CD14-positive monocyte (primary cell): Measurements from ENCODE around the gene RAB39B. TPM values are rescaled to one million over a fixed set of nuclear protein-coding genes. Genes with fewer than 3 reads are reported as not detected.

Source experiments
- DNase-seq, 3 donors: peaks; one replicate each; pipeline ENCODE4 v3.0.0-alpha.2; 2011 to 2022
- H2AFZ ChIP-seq: 2 replicates; pipeline ENCODE4 v1.6.0; 2012; ENCODE audit warnings: mild to moderate bottlenecking, low read depth, low read length, inconsistent platforms; ENCODE audit not compliant: insufficient read depth, poor library complexity, severe bottlenecking
- H3K27ac ChIP-seq, 2 donors: 1 replicate in 1 of 2; 2 replicates in 1 of 2; pipeline ENCODE4 v1.5.1; 2012 to 2013; ENCODE audit warnings: low read length in 2 of 2, control low read depth in 1 of 2, inconsistent platforms in 1 of 2, low read depth in 1 of 2, mild to moderate bottlenecking in 1 of 2
- H3K27me3 ChIP-seq, 2 donors: one replicate each; pipeline versions ENCODE4 v1.6.0 to v1.6.1; 2011 to 2013; ENCODE audit warnings: low read length in 2 of 2; ENCODE audit not compliant: control insufficient read depth in 2 of 2, insufficient read depth in 2 of 2
- H3K36me3 ChIP-seq, 2 donors: replicated peaks in 1 of 2; 1 replicate in 1 of 2; 2 replicates in 1 of 2; pipeline versions ENCODE4 v1.5.1 to v1.6.1; 2012 to 2013; ENCODE audit warnings: low read length in 2 of 2, control low read depth in 1 of 2, inconsistent platforms in 1 of 2, mild to moderate bottlenecking in 1 of 2; ENCODE audit not compliant: insufficient read depth in 2 of 2, control insufficient read depth in 1 of 2
- H3K4me1 ChIP-seq, 2 donors: 1 replicate in 1 of 2; 2 replicates in 1 of 2; pipeline versions ENCODE4 v1.5.1 to v1.6.1; 2012 to 2013; ENCODE audit warnings: low read length in 2 of 2, control low read depth in 1 of 2, inconsistent platforms in 1 of 2, mild to moderate bottlenecking in 1 of 2, moderate library complexity in 1 of 2; ENCODE audit not compliant: insufficient read depth in 2 of 2, control insufficient read depth in 1 of 2
- H3K4me2 ChIP-seq: replicated peaks from 2 replicates; pipeline ENCODE3; 2012; ENCODE audit warnings: low read length, moderate library complexity, mild to moderate bottlenecking; ENCODE audit not compliant: poor library complexity, severe bottlenecking; ENCODE audit errors: extremely low read depth
- H3K4me3 ChIP-seq, 3 experiments: fragments of 200-600 bp in 1 of 3; sonication (generic) in 1 of 3; replicated peaks in 1 of 3; 1 replicate in 2 of 3; 2 replicates in 1 of 3; pipeline ENCODE4 v1.5.1; 2011 to 2013; ENCODE audit warnings: low read length in 3 of 3, mild to moderate bottlenecking in 3 of 3, control low read depth in 2 of 3, low read depth in 2 of 3, inconsistent platforms in 1 of 3, moderate library complexity in 1 of 3
- H3K79me2 ChIP-seq: 2 replicates; pipeline ENCODE4 v1.6.0; 2012; ENCODE audit warnings: mild to moderate bottlenecking, control low read depth, inconsistent platforms, low read length, moderate library complexity; ENCODE audit not compliant: insufficient read depth
- H3K9ac ChIP-seq: 2 replicates; pipeline ENCODE4 v1.6.0; 2017; ENCODE audit warnings: low read length, mild to moderate bottlenecking; ENCODE audit not compliant: insufficient read depth, poor library complexity, severe bottlenecking
- H3K9me3 ChIP-seq, 2 donors: replicated peaks in 1 of 2; 1 replicate in 1 of 2; 2 replicates in 1 of 2; pipeline versions ENCODE4 v1.5.1 to v1.6.1; 2012 to 2013; ENCODE audit warnings: low read length in 2 of 2, control low read depth in 1 of 2; ENCODE audit not compliant: control insufficient read depth in 1 of 2, insufficient read depth in 1 of 2
- H4K20me1 ChIP-seq: 2 replicates; pipeline ENCODE4 v1.6.0; 2012; ENCODE audit warnings: mild to moderate bottlenecking, low read length, control low read depth, moderate library complexity; ENCODE audit not compliant: insufficient read depth
- H3K27ac Mint-ChIP-seq, 7 donors: one replicate each; pipeline ENCODE4 v1.8.0; 2020; ENCODE audit warnings: mild to moderate bottlenecking in 7 of 7, mixed read lengths in 7 of 7, moderate library complexity in 6 of 7, inconsistent platforms in 2 of 7
- H3K27me3 Mint-ChIP-seq, 3 donors: one replicate each; pipeline ENCODE4 v1.8.0; 2021 to 2022; ENCODE audit warnings: low read depth in 3 of 3, mild to moderate bottlenecking in 3 of 3, mixed read lengths in 3 of 3, moderate library complexity in 3 of 3, inconsistent platforms in 1 of 3
- H3K36me3 Mint-ChIP-seq, 2 donors: one replicate each; pipeline ENCODE4 v1.8.0; 2020; ENCODE audit warnings: mixed read lengths in 2 of 2, inconsistent platforms in 1 of 2, mild to moderate bottlenecking in 1 of 2
- H3K4me1 Mint-ChIP-seq: one replicate; pipeline ENCODE4 v1.8.0; 2020; ENCODE audit warnings: mild to moderate bottlenecking, mixed read lengths
- H3K4me3 Mint-ChIP-seq, 2 donors: one replicate each; pipeline ENCODE4 v1.8.0; 2020; ENCODE audit warnings: mild to moderate bottlenecking in 2 of 2, mixed read lengths in 2 of 2, moderate library complexity in 1 of 2
- H3K9me3 Mint-ChIP-seq, 7 donors: one replicate each; pipeline ENCODE4 v1.8.0; 2020 to 2022; ENCODE audit warnings: mixed read lengths in 7 of 7, mild to moderate bottlenecking in 6 of 7, moderate library complexity in 6 of 7, inconsistent platforms in 2 of 7
- WGBS: methylation state at CpG from one replicate; pipeline ENCODE4 v1.1.5; 2013; ENCODE audit warnings: missing lambda C conversion rate; ENCODE audit not compliant: insufficient coverage; 5-methylcytosine and 5-hydroxymethylcytosine counted together
- intact Hi-C, 2 donors: fragments of 100-400 bp; cut with micrococcal nuclease; formaldehyde crosslinking; loops; one replicate each; pipeline versions ENCODE4 v1.15.0 to v1.15.1; 2023
- polyA plus RNA-seq, 3 donors: library from polyadenylated mRNA; depleted of rRNA in 1 of 3; unstranded in 2 of 3; stranded (reverse) in 1 of 3; fragments of 300-500 nt in 2 of 3; fragments of >200 nt in 1 of 3; fragmentation: Illumina TruSeq in 2 of 3; gene quantifications; 1 replicate in 2 of 3; 2 replicates in 1 of 3; pipeline ENCODE4 v1.2.3, GENCODE V29; 2012 to 2021
- TF ChIP-seq, protein P1 (sequence below): fragments of 200-600 bp; IDR thresholded peaks from one replicate; pipeline ENCODE4 v1.8.0; 2022; ENCODE audit warnings: antibody characterized with exemption, mild to moderate bottlenecking

RAB39B gene
- polyA plus RNA-seq, 3 donors: 0.20 to 0.41 (median 0.25) TPM

DNA sequence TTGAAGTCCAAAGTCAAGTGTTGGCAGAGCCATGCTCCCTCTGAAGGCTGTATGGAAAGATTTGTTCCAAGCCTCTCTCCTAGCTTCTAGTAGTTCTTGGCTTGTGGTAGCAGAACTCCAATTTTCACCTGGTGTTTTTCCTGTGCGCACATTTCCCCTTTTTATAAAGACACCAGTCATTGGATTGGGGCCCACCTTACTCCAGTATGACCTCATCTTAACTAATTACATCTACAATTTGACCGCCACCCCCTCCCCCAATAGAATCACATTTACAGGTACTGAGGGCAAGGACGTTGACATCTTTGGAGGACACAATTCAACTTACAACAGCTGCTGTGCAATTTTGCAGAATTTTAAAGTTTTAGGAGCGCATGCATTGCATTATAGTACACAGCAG is 16.8 kb downstream of the RAB39B start:
- TF ChIP-seq, protein P1, sequence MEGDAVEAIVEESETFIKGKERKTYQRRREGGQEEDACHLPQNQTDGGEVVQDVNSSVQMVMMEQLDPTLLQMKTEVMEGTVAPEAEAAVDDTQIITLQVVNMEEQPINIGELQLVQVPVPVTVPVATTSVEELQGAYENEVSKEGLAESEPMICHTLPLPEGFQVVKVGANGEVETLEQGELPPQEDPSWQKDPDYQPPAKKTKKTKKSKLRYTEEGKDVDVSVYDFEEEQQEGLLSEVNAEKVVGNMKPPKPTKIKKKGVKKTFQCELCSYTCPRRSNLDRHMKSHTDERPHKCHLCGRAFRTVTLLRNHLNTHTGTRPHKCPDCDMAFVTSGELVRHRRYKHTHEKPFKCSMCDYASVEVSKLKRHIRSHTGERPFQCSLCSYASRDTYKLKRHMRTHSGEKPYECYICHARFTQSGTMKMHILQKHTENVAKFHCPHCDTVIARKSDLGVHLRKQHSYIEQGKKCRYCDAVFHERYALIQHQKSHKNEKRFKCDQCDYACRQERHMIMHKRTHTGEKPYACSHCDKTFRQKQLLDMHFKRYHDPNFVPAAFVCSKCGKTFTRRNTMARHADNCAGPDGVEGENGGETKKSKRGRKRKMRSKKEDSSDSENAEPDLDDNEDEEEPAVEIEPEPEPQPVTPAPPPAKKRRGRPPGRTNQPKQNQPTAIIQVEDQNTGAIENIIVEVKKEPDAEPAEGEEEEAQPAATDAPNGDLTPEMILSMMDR: no peak
- no peak overlapping the region for H3K4me3 Mint-ChIP-seq
- H2AFZ ChIP-seq: no peak overlapping the region
- H3K27me3 Mint-ChIP-seq: no peaks in the 10 kb centered on the region
- intact Hi-C loops: no loop called here
- peaks cover 0 to 2% (median 0%) of the 10 kb centered on the region in 7 donors for H3K9me3 Mint-ChIP-seq
- H3K4me1 Mint-ChIP-seq: peaks cover 13% of the 10 kb centered on the region
- H3K9me3 ChIP-seq: no peaks in the 10 kb centered on the region
- H3K79me2 ChIP-seq: no peaks in the 10 kb centered on the region
- no peak overlapping the region for H3K9ac ChIP-seq
- H3K36me3 Mint-ChIP-seq: no peaks in the 10 kb centered on the region
- no peaks in the 10 kb centered on the region for H3K27me3 ChIP-seq
- 100% methylated on average over 1 of the region's 4 CpGs for WGBS
- no peak overlapping the region for H3K27ac ChIP-seq
- no peak overlapping the region for H3K4me3 ChIP-seq
- DNase-seq: no peak
- no peak overlapping the region for H3K27ac Mint-ChIP-seq
- H3K4me1 ChIP-seq: peaks cover 7 to 12% of the 10 kb centered on the region in 2 donors
- H3K36me3 ChIP-seq: no peaks in the 10 kb centered on the region
- H3K4me2 ChIP-seq: no peak overlapping the region
- no peaks in the 10 kb centered on the region for H4K20me1 ChIP-seq

DNA sequence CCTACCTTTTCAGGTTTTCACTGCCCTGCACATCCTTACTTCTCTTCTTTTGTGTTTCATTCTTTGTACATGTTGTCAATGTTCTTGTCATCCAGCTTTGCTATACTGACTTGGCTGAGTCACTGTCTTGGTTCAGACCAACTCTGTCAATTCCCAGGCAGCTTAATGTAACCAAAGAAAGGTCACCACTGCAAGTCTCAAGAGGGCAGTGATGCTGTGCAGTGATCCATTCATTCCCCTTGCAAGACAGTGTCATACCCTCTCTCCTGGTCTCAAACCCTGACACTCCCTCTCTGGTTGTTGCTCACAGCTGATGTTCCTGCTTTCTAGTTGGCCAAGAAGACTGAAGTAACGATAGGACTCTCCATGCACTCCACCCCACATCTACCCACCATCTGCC is 17.5 kb downstream of the RAB39B start:
- H3K27me3 Mint-ChIP-seq: no peaks in the 10 kb centered on the region
- Histone ChIP-seq H3K9me3 (no peaks in the 10 kb centered on the region), H2AFZ (no peak overlapping the region), H3K4me3 (no peak overlapping the region), H3K4me2 (no peak overlapping the region), H4K20me1 (no peaks in the 10 kb centered on the region), H3K36me3 (no peaks in the 10 kb centered on the region), H3K27ac (no peak overlapping the region), H3K4me1 (peaks cover 13 to 20% of the 10 kb centered on the region in 2 donors), H3K9ac (no peak overlapping the region), H3K79me2 (no peaks in the 10 kb centered on the region), H3K27me3 (no peaks in the 10 kb centered on the region)
- no peak overlapping the region for H3K27ac Mint-ChIP-seq
- no peaks in the 10 kb centered on the region for H3K36me3 Mint-ChIP-seq
- TF ChIP-seq, protein P1: no peak
- intact Hi-C loops: no loop called here
- peaks cover 17% of the 10 kb centered on the region for H3K4me1 Mint-ChIP-seq
- H3K9me3 Mint-ChIP-seq: peaks cover 0 to 2% (median 0%) of the 10 kb centered on the region in 7 donors
- no CpG with 5 or more reads among the region's 1 CpG for WGBS
- H3K4me3 Mint-ChIP-seq: no peak overlapping the region
- DNase-seq: no peak
